Endothelial cell of umbilical vein (primary cell): ENCODE measurements around the gene DHX9. TPM values are rescaled to one million over a fixed set of nuclear protein-coding genes. Genes with fewer than 3 reads are reported as not detected.

ENCODE experiments used
- BruUV-seq: library from RNA; stranded (reverse); fragments of 400-500 nt; replicated peaks from 2 replicates; lab custom pipeline; 2021; lab: Mats Ljungman, UMichigan
- CTCF ChIA-PET: fragments of 300-600, 350-600 bp; sonication (Branson Sonifier 250); formaldehyde crosslinking; loops from one replicate; lab custom pipeline; 2021; ENCODE audit warnings: antibody characterized with exemption, inconsistent platforms; lab: Charles Lee
- POLR2A ChIA-PET: fragments of 300-600, 350-600 bp; sonication (Branson Sonifier 250); formaldehyde crosslinking; loops from one replicate; lab custom pipeline; 2021; ENCODE audit warnings: antibody characterized with exemption, inconsistent platforms; lab: Charles Lee
- DNase-seq: peaks from one replicate; pipeline ENCODE4 v3.0.0-alpha.2; 2011; ENCODE audit warnings: low read depth, low spot score
- FAIRE-seq: peaks from 2 replicates; lab custom pipeline; 2011; peaks lifted over from hg19 to GRCh38; lab: Jason Lieb, UNC
- H2AFZ ChIP-seq: 2 replicates; pipeline ENCODE4 v1.6.0; 2012; ENCODE audit warnings: low read depth, low read length, control low read depth, inconsistent platforms
- H3K27ac ChIP-seq: 2 replicates; pipeline ENCODE4 v1.5.1; 2011; ENCODE audit warnings: low read depth, mild to moderate bottlenecking, control low read depth, low read length, moderate library complexity; ENCODE audit not compliant: insufficient read depth
- H3K27me3 ChIP-seq, 2 experiments: 2 replicates each; pipeline versions ENCODE4 v1.6.0 to v1.6.1; 2011; ENCODE audit warnings: low read length in 2 of 2, mixed read lengths in 1 of 2; ENCODE audit not compliant: control insufficient read depth in 2 of 2, insufficient read depth in 2 of 2
- H3K36me3 ChIP-seq, 2 experiments: 2 replicates in 1 of 2; 3 replicates in 1 of 2; pipeline ENCODE4 v1.5.1; 2011; ENCODE audit warnings: low read length in 2 of 2, mild to moderate bottlenecking in 1 of 2, moderate library complexity in 1 of 2; ENCODE audit not compliant: control insufficient read depth in 2 of 2, insufficient read depth in 2 of 2; ENCODE audit errors: extremely low read depth in 1 of 2
- H3K4me1 ChIP-seq: 3 replicates; pipeline ENCODE4 v1.5.1; 2011; ENCODE audit warnings: mild to moderate bottlenecking, low read length; ENCODE audit not compliant: control insufficient read depth, insufficient read depth; ENCODE audit errors: extremely low read depth
- H3K4me2 ChIP-seq: 2 replicates; pipeline ENCODE4 v1.6.1; 2011; ENCODE audit warnings: low read length, control low read depth, mixed read lengths; ENCODE audit not compliant: insufficient read depth
- H3K4me3 ChIP-seq, 3 experiments: fragments of 200-600 bp in 1 of 3; sonication (generic), shearing (Covaris generic) in 1 of 3; replicated peaks in 1 of 3; 2 replicates each; pipeline ENCODE4 v1.5.1; 2011 to 2016; ENCODE audit warnings: control low read depth in 3 of 3, low read length in 3 of 3, mild to moderate bottlenecking in 2 of 3, inconsistent platforms in 1 of 3, low read depth in 1 of 3, moderate library complexity in 1 of 3; ENCODE audit not compliant: insufficient read depth in 1 of 3
- H3K79me2 ChIP-seq: 2 replicates; pipeline ENCODE4 v1.6.0; 2012; ENCODE audit warnings: low read length, inconsistent platforms; ENCODE audit not compliant: control insufficient read depth, insufficient read depth
- H3K9ac ChIP-seq: replicated peaks from 2 replicates; pipeline ENCODE3; 2011; ENCODE audit warnings: low read length, control low read depth; ENCODE audit not compliant: insufficient read depth; ENCODE audit errors: extremely low read depth
- H3K9me1 ChIP-seq: replicated peaks from 3 replicates; pipeline ENCODE4 v1.6.0; 2011; ENCODE audit warnings: mild to moderate bottlenecking, low read length; ENCODE audit not compliant: control insufficient read depth, insufficient read depth; ENCODE audit errors: extremely low read depth
- H3K9me3 ChIP-seq: replicated peaks from 2 replicates; pipeline ENCODE4 v1.5.1; 2012; ENCODE audit warnings: low read length, inconsistent platforms; ENCODE audit not compliant: control insufficient read depth, insufficient read depth
- H4K20me1 ChIP-seq: replicated peaks from 2 replicates; pipeline ENCODE3; 2011; ENCODE audit warnings: mild to moderate bottlenecking, low read length; ENCODE audit not compliant: control insufficient read depth, insufficient read depth; ENCODE audit errors: extremely low read depth
- EZH2 ChIP-seq: IDR thresholded peaks from 2 replicates; pipeline ENCODE4 v1.6.1; 2012; ENCODE audit warnings: borderline replicate concordance, low read depth, mild to moderate bottlenecking, moderate library complexity, low read length, inconsistent platforms; ENCODE audit not compliant: severe bottlenecking
- FOS ChIP-seq: IDR thresholded peaks from 2 replicates; pipeline ENCODE4 v1.6.1; 2011; ENCODE audit warnings: mild to moderate bottlenecking, low read length, moderate library complexity, borderline replicate concordance; ENCODE audit not compliant: insufficient read depth
- GATA2 ChIP-seq: IDR thresholded peaks from 2 replicates; pipeline ENCODE4 v1.7.0; 2011; ENCODE audit warnings: low read depth, mild to moderate bottlenecking, moderate library complexity, mixed read lengths, low read length; ENCODE audit not compliant: insufficient read length, insufficient read depth
- JUN ChIP-seq: IDR thresholded peaks from 2 replicates; pipeline ENCODE4 v1.6.1; 2011; ENCODE audit warnings: borderline replicate concordance, low read depth; ENCODE audit not compliant: insufficient read length, insufficient read depth
- MAX ChIP-seq: IDR thresholded peaks from 2 replicates; pipeline ENCODE4 v1.6.1; 2011; ENCODE audit not compliant: insufficient read depth, insufficient read length
- MYC ChIP-seq: IDR thresholded peaks from one replicate; pipeline ENCODE4 v1.6.1; 2011; ENCODE audit warnings: mild to moderate bottlenecking, low read depth, low read length
- POLR2A ChIP-seq: IDR thresholded peaks from 2 replicates; pipeline ENCODE4 v1.6.1; 2012; ENCODE audit warnings: low read depth, mild to moderate bottlenecking, control low read depth, low read length
- POLR2AphosphoS5 ChIP-seq: IDR thresholded peaks from 2 replicates; pipeline ENCODE4 v1.6.1; 2012; ENCODE audit warnings: low read depth, mild to moderate bottlenecking, control low read depth, low read length, moderate library complexity; ENCODE audit not compliant: insufficient read depth
- dilution Hi-C: fragments of 300-500 bp; cut with MboI; formaldehyde crosslinking; loops from one replicate; pipeline ENCODE4 v1.15.0; 2019; ENCODE audit warnings: low sequenced_read_pairs; ENCODE audit not compliant: extremely low pct_ligation_motif_present
- intact Hi-C: fragments of 100-400 bp; cut with micrococcal nuclease; formaldehyde crosslinking; loops from one replicate; pipeline ENCODE4 v1.10.0; 2022
- polyA plus RNA-seq, 4 experiments: library from polyadenylated mRNA; depleted of rRNA in 3 of 4; stranded (reverse) in 3 of 4; unstranded in 1 of 4; fragments of >200 nt; gene quantifications; 2 replicates each; pipeline versions ENCODE4 v1.2.1 to v1.2.3, GENCODE V29; 2011 to 2012; ENCODE audit warnings: missing spikeins in 1 of 4
- total RNA-seq: library from RNA; stranded (reverse); gene quantifications from 2 replicates; pipeline ENCODE4 v1.2.3, GENCODE V29; 2021
- TF ChIP-seq, protein P1 (sequence below), 2 donors: IDR thresholded peaks; 1 replicate in 1 of 2; 2 replicates in 1 of 2; pipeline ENCODE4 v1.5.1; 2011; ENCODE audit warnings: low read length in 2 of 2, mild to moderate bottlenecking in 2 of 2, moderate library complexity in 2 of 2, control low read depth in 1 of 2, inconsistent platforms in 1 of 2, low read depth in 1 of 2; ENCODE audit not compliant: insufficient read depth in 1 of 2; ENCODE audit errors: extremely low read depth in 1 of 2

The DHX9 gene
- total and polyA plus RNA-seq, 2 donors (not counting 3 experiments of a cell fraction or from before 2014, with no cell fraction given), result 142 to 220 TPM

DNA sequence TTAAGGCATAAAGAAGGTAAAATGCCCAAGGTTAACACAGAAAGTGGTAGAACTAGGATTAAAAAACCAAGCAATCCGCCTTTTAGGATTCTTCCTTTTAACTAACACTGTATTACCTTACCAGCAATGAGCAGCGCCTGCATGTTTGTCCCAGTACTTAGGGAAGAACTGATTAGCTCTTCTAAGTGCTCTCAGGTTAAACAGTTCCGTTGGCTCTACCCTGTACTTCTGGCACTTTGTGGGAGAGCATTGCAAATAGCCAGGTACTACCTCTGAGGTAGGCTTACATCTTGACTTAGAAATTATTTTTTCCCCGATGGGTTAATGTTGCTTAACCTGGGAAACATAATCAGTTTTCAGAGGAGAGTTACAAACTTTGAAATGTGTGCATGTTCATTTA is 21.5 kb downstream of the DHX9 start:
- H3K9me1 ChIP-seq, result no peaks in the 10 kb centered on the region
- no peaks in the 10 kb centered on the region for H3K27me3 ChIP-seq
- no peak overlapping the region for H3K9ac ChIP-seq
- H4K20me1 ChIP-seq, result peaks cover 9% of the 10 kb centered on the region
- no peak overlapping the region for H3K4me2 ChIP-seq
- no peak for FAIRE-seq
- ChIA-PET POLR2A (no interaction called here), CTCF (no interaction called here)
- intact Hi-C loops (no loop called here), dilution Hi-C loops (no loop called here)
- H3K36me3 ChIP-seq, result peaks cover 39 to 64% of the 10 kb centered on the region in 2 experiments
- H3K27ac ChIP-seq, result no peak overlapping the region
- H3K4me1 ChIP-seq, result no peaks in the 10 kb centered on the region
- no peaks in the 10 kb centered on the region for H3K9me3 ChIP-seq
- no peak for DNase-seq
- peaks cover 46% of the 10 kb centered on the region for H3K79me2 ChIP-seq
- no TSS peak for BruUV-seq
- no peak overlapping the region for H3K4me3 ChIP-seq
- no peak overlapping the region for H2AFZ ChIP-seq
- TF ChIP-seq MAX (no peak), JUN (no peak), GATA2 (no peak), EZH2 (no peak), POLR2A (no peak), MYC (no peak), POLR2AphosphoS5 (no peak), FOS (no peak)
- TF ChIP-seq, protein P1, sequence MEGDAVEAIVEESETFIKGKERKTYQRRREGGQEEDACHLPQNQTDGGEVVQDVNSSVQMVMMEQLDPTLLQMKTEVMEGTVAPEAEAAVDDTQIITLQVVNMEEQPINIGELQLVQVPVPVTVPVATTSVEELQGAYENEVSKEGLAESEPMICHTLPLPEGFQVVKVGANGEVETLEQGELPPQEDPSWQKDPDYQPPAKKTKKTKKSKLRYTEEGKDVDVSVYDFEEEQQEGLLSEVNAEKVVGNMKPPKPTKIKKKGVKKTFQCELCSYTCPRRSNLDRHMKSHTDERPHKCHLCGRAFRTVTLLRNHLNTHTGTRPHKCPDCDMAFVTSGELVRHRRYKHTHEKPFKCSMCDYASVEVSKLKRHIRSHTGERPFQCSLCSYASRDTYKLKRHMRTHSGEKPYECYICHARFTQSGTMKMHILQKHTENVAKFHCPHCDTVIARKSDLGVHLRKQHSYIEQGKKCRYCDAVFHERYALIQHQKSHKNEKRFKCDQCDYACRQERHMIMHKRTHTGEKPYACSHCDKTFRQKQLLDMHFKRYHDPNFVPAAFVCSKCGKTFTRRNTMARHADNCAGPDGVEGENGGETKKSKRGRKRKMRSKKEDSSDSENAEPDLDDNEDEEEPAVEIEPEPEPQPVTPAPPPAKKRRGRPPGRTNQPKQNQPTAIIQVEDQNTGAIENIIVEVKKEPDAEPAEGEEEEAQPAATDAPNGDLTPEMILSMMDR (IDR thresholded peaks at IDR 0.05; ENCODE audit: extremely low read depth in 1 of 2, insufficient read depth in 1 of 2, low read depth in 1 of 2, low read length in 2 of 2), result no peak
